HG02678 (cell line): ENCODE measurements around the gene HINT3.
A peak's percentile ranks its signal among the peaks of the same experiment; 100 is the strongest.
"Not testable (repeated sequence)": the region's sequence is repeated elsewhere in the genome, so short reads cannot be mapped to it uniquely, and the experiment has no call there.

ENCODE experiments used
- ATAC-seq: cut with Tn5 transposase; IDR thresholded peaks from one replicate; pipeline ENCODE4 v1.9.1; 2021; ENCODE audit warnings: mild to moderate bottlenecking, moderate library complexity; ENCODE audit not compliant: unreplicated experiment

HINT3 gene

GRCh38 chr6:125959041-125959440 lies 2.5 kb downstream of the HINT3 start:
- no peak for ATAC-seq

- no peak for ATAC-seq
These were observed 4.5 kb downstream of the HINT3 start for GRCh38 chr6:125961117-125961516.

GRCh38 chr6:125962900-125963497 lies 6.4 kb downstream of the HINT3 start:
- ATAC-seq = no peak

GRCh38 chr6:125963817-125964216 lies 7.2 kb downstream of the HINT3 start:
- no peak for ATAC-seq

- no peak for ATAC-seq
These were observed 10.0 kb downstream of the HINT3 start for GRCh38 chr6:125966569-125966968.

- ATAC-seq = no peak
These were observed 11.9 kb downstream of the HINT3 start for GRCh38 chr6:125968493-125968892.

- no peak for ATAC-seq
These were observed 14.2 kb downstream of the HINT3 start for GRCh38 chr6:125970760-125971159.

- ATAC-seq = not testable (repeated sequence)
These were observed 15.9 kb downstream of the HINT3 start for GRCh38 chr6:125972478-125972877.

GRCh38 chr6:125974214-125974866 lies 17.8 kb downstream of the HINT3 start:
- ATAC-seq = peak; percentile 87

GRCh38 chr6:125979101-125979500 lies 22.5 kb downstream of the HINT3 start:
- no peak for ATAC-seq

- ATAC-seq = no peak
These were observed 25.1 kb downstream of the HINT3 start for GRCh38 chr6:125981571-125982185.

GRCh38 chr6:125983246-125983945 lies 26.8 kb downstream of the HINT3 start:
- no peak for ATAC-seq

GRCh38 chr6:125984311-125984710 lies 27.7 kb downstream of the HINT3 start:
- ATAC-seq = no peak

GRCh38 chr6:125985522-125985921 lies 29.0 kb downstream of the HINT3 start:
- ATAC-seq = no peak

- ATAC-seq = no peak
These were observed 29.4 kb downstream of the HINT3 start for GRCh38 chr6:125985979-125986300.

- ATAC-seq = peak; percentile 97
These were observed 29.9 kb downstream of the HINT3 start, which contains the start of gene TRMT11 for GRCh38 chr6:125986301-125987025. Gene TRMT11 (plus strand): TSS chr6:125986540. CDS start chr6:125986551, 11 bp downstream.

- peak; percentile 32 for ATAC-seq
These were observed 30.6 kb downstream of the HINT3 start for GRCh38 chr6:125987026-125987617.

- no peak for ATAC-seq
These were observed 31.7 kb downstream of the HINT3 start for GRCh38 chr6:125988280-125988679.

GRCh38 chr6:125989631-125990030 lies 33.1 kb downstream of the HINT3 start:
- ATAC-seq = no peak

- ATAC-seq = no peak
These were observed 35.1 kb downstream of the HINT3 start for GRCh38 chr6:125991653-125992052.
